Measurements from ENCODE around the gene PACRG. TPM values are rescaled to one million over a fixed set of nuclear protein-coding genes. Genes with fewer than 3 reads are reported as not detected.
A peak's percentile ranks its signal among the peaks of the same experiment; 100 is the strongest.

The PACRG gene
- total and polyA plus RNA-seq, 3 experiments from 2014 or later = not detected

DNA sequence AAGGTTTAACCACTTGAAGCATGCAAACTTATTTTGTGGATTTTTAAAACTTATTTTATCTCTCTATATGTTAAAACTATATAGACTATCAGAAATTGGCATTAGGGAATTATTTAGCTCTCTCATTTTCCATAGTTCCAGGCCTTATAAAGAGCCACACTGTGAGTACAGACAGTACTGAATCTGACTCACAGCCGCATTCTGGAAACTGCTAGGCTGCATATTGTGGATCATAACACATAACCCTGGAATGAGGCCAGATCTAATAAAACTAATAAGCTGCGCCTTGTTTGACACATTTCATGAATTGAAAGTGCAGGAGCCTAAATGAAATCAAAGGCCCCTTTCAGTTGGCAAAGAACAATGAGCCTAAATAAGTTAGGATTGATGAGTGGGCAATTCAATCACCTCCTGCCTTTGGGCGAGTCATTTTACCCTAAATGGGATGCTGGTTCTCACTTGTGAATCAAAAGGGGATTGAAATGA is 308.4 kb downstream of the PACRG start:
- Histone ChIP-seq H3K36me3 (ENCODE audit: insufficient read depth, low read length) (no peaks in the 10 kb centered on the region), H3K4me1 (ENCODE audit: insufficient read depth, low read length) (no peaks in the 10 kb centered on the region), H3K27me3 (ENCODE audit: insufficient read depth, low read length, poor library complexity, severe bottlenecking) (no peaks in the 10 kb centered on the region), H3K9me3 (ENCODE audit: low read length) (no peaks in the 10 kb centered on the region), H3K4me3 (ENCODE audit: low read length) (no peak overlapping the region), H3K27ac (ENCODE audit: low read depth, low read length) (no peak overlapping the region)
- Mint-ChIP-seq H3K9me3 (peaks cover 0 to 7% (median 2%) of the 10 kb centered on the region in 5 donors), H3K27ac (no peak overlapping the region), H3K27me3 (no peaks in the 10 kb centered on the region), H3K4me3 (no peak overlapping the region), H3K4me1 (no peaks in the 10 kb centered on the region), H3K36me3 (no peaks in the 10 kb centered on the region)
- DNase-seq = no peak
- ChIA-PET POLR2A (no interaction called here), CTCF (no interaction called here)

DNA sequence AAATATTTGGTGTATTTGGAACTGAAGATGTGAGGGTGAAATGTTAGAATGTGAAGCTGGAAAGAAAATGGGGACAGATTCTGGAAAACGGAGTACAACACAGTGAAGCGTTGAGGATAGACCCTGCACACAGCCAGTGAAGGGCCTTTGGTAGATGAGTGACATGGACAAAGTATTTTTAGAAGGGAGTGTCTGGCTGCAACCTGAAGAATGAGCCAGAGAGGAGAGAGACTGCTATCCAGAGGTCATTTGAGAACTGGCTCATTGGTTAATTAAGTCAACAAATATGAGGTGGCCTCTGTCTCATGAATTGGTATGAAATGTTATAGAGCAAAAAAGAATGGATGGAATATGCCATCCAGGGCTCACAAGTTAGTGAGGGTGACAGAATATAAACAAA is 310.5 kb downstream of the PACRG start:
- no peak overlapping the region for H3K4me3 ChIP-seq (ENCODE audit: low read length)
- POLR2A ChIA-PET = no interaction called here
- no peaks in the 10 kb centered on the region for H3K4me1 Mint-ChIP-seq

DNA sequence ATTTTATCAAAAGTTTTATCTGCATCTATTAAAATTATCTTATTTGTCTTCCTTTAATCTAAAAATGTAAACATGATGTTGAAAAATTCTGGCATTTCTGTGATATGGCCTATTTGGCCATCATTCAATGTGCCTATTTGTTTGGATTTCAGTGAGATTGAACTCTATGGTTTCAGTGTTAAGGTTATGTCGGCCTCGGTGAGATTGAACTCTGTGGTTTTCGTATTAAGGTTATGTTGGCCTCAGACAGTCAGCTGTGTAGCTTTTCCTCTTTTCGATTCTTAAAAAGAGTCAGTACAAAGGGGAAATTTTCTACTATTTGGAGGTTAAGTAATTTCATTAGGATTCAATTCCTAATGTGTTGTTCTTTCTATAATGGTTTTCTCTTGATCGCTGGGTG is 320.6 kb downstream of the PACRG start:
- no peak overlapping the region for H3K27ac ChIP-seq (ENCODE audit: low read depth, low read length)
- H3K27ac Mint-ChIP-seq = no peak overlapping the region
- POLR2A ChIA-PET = no interaction called here
- H3K36me3 ChIP-seq (ENCODE audit: insufficient read depth, low read length) = no peaks in the 10 kb centered on the region
- CTCF ChIA-PET = no interaction called here
- H3K27me3 Mint-ChIP-seq = no peaks in the 10 kb centered on the region
- no peaks in the 10 kb centered on the region for H3K4me1 ChIP-seq (ENCODE audit: insufficient read depth, low read length)
- no peak overlapping the region for H3K4me3 Mint-ChIP-seq
- H3K36me3 Mint-ChIP-seq = no peaks in the 10 kb centered on the region
- no peaks in the 10 kb centered on the region for H3K27me3 ChIP-seq (ENCODE audit: insufficient read depth, low read length, poor library complexity, severe bottlenecking)
- peaks cover 3 to 15% (median 5%) of the 10 kb centered on the region in 5 donors for H3K9me3 Mint-ChIP-seq
- no peaks in the 10 kb centered on the region for H3K4me1 Mint-ChIP-seq
- H3K4me3 ChIP-seq (ENCODE audit: low read length) = no peak overlapping the region
- no peak for DNase-seq
- no peaks in the 10 kb centered on the region for H3K9me3 ChIP-seq (ENCODE audit: low read length)

More for the DNA sequence above, 310.5 kb downstream of the PACRG start:
- no peaks in the 10 kb centered on the region for H3K27me3 ChIP-seq (ENCODE audit: insufficient read depth, low read length, poor library complexity, severe bottlenecking)
- H3K9me3 ChIP-seq (ENCODE audit: low read length) = no peaks in the 10 kb centered on the region
- H3K36me3 Mint-ChIP-seq = no peaks in the 10 kb centered on the region
- no peak overlapping the region for H3K27ac Mint-ChIP-seq
- no peak overlapping the region for H3K4me3 Mint-ChIP-seq
- peaks cover under 1 to 3% (median 2%) of the 10 kb centered on the region in 5 donors for H3K9me3 Mint-ChIP-seq
- no peak for DNase-seq
- CTCF ChIA-PET = no interaction called here
- H3K36me3 ChIP-seq (ENCODE audit: insufficient read depth, low read length) = no peaks in the 10 kb centered on the region
- no peak overlapping the region for H3K27ac ChIP-seq (ENCODE audit: low read depth, low read length)
- no peaks in the 10 kb centered on the region for H3K27me3 Mint-ChIP-seq
- no peaks in the 10 kb centered on the region for H3K4me1 ChIP-seq (ENCODE audit: insufficient read depth, low read length)

DNA sequence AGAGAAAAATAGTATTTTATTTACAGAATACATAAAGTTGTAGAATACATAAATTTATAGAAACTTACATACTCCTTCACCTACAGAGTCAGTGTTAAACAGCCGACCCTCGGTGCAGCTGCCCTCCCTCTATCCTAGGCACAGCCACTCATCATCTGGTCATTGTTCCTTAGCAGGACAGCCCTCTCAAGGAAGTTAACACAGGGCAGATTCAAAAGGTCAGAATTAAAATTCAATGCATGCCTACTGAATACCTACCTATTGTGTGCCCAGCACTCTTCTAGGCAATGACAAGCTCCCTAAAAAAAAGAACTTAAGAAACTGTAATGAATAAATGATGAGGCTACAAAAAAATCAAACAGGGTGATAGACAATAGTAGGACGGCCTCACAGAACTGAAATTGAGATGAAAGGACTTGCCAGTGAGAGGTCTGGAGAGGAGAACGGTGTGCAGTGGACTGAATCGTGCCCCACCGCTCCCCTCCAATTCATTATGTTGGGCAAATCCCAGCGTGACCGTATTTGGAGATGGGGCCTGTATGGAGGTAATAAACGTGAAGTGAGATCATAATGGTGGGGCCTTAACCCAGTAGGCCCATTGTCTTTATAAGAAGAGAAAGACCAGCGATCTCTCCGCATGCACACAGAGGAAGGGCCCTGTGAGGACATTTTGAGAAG is 326.0 kb downstream of the PACRG start:
- H3K36me3 Mint-ChIP-seq = no peaks in the 10 kb centered on the region
- Histone ChIP-seq H3K27me3 (ENCODE audit: insufficient read depth, low read length, poor library complexity, severe bottlenecking) (no peaks in the 10 kb centered on the region), H3K27ac (ENCODE audit: low read depth, low read length) (no peak overlapping the region), H3K4me3 (ENCODE audit: low read length) (no peak overlapping the region), H3K4me1 (ENCODE audit: insufficient read depth, low read length) (no peaks in the 10 kb centered on the region), H3K36me3 (ENCODE audit: insufficient read depth, low read length) (no peaks in the 10 kb centered on the region), H3K9me3 (ENCODE audit: low read length) (no peaks in the 10 kb centered on the region)
- CTCF ChIA-PET = no interaction called here
- DNase-seq = no peak
- H3K4me1 Mint-ChIP-seq = no peaks in the 10 kb centered on the region
- H3K4me3 Mint-ChIP-seq = no peak overlapping the region
- peaks cover 3 to 8% (median 6%) of the 10 kb centered on the region in 5 donors for H3K9me3 Mint-ChIP-seq
- no peaks in the 10 kb centered on the region for H3K27me3 Mint-ChIP-seq
- POLR2A ChIA-PET = no interaction called here
- no peak overlapping the region for H3K27ac Mint-ChIP-seq

DNA sequence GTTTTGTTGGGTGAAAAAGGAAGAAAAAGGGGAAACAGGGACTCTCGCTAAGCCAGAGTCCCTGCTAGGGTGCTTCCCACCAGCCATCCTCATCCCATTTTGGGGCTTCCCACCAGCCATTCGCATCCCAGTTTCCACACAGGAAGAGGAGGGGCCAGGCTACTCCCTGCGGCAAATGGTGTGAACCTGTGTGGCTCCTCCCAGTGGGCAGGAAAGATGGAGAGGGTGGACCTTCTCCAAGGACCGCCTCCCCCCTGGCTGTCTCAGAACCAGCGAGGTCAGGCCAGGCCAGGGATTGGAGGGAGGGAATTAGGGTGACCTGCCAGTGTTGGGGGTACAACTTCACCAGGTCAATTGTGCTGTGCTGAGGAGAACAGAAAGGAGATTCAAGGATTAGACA is 326.9 kb downstream of the PACRG start:
- Mint-ChIP-seq H3K36me3 (no peaks in the 10 kb centered on the region), H3K27ac (no peak overlapping the region)

DNA sequence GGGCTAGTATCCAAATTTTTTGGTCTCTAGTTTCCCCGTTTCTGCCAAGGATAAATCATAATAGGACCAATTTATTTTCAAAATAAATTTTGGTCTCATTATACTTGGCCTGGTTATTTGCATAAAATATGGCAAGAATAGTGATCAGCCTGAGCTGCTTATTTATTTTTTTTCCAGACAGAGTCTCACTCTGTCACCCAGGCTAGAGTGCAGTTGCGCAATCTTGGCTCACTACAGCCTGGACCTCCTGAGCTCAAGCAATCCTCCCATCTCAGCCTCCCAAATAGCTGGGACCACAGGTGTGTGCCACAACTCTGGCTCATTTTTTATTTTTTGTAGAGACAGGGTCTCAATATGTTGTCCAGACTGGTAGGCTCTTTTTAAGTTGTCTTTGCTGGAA is 329.5 kb downstream of the PACRG start:
- Histone ChIP-seq H3K4me3 (ENCODE audit: low read length) (no peak overlapping the region), H3K36me3 (ENCODE audit: insufficient read depth, low read length) (no peaks in the 10 kb centered on the region), H3K27ac (ENCODE audit: low read depth, low read length) (no peak overlapping the region), H3K27me3 (ENCODE audit: insufficient read depth, low read length, poor library complexity, severe bottlenecking) (no peaks in the 10 kb centered on the region), H3K9me3 (ENCODE audit: low read length) (no peaks in the 10 kb centered on the region), H3K4me1 (ENCODE audit: insufficient read depth, low read length) (no peaks in the 10 kb centered on the region)
- H3K4me3 Mint-ChIP-seq = no peak overlapping the region
- H3K4me1 Mint-ChIP-seq = no peaks in the 10 kb centered on the region
- no peak for DNase-seq
- ChIA-PET POLR2A (no interaction called here), CTCF (no interaction called here)
- no peaks in the 10 kb centered on the region for H3K27me3 Mint-ChIP-seq
- peaks cover 3 to 8% (median 4%) of the 10 kb centered on the region in 5 donors for H3K9me3 Mint-ChIP-seq
- H3K27ac Mint-ChIP-seq = no peak overlapping the region
- H3K36me3 Mint-ChIP-seq = no peaks in the 10 kb centered on the region

More for the DNA sequence above, 326.9 kb downstream of the PACRG start:
- no peak overlapping the region for H3K27ac ChIP-seq (ENCODE audit: low read depth, low read length)
- no peaks in the 10 kb centered on the region for H3K9me3 ChIP-seq (ENCODE audit: low read length)
- CTCF ChIA-PET = no interaction called here
- no peaks in the 10 kb centered on the region for H3K4me1 Mint-ChIP-seq
- peaks cover 3 to 8% (median 6%) of the 10 kb centered on the region in 5 donors for H3K9me3 Mint-ChIP-seq
- no peak overlapping the region for H3K4me3 ChIP-seq (ENCODE audit: low read length)
- H3K4me3 Mint-ChIP-seq = no peak overlapping the region
- DNase-seq = no peak
- no peaks in the 10 kb centered on the region for H3K27me3 Mint-ChIP-seq
- H3K4me1 ChIP-seq (ENCODE audit: insufficient read depth, low read length) = no peaks in the 10 kb centered on the region
- H3K27me3 ChIP-seq (ENCODE audit: insufficient read depth, low read length, poor library complexity, severe bottlenecking) = no peaks in the 10 kb centered on the region
- no peaks in the 10 kb centered on the region for H3K36me3 ChIP-seq (ENCODE audit: insufficient read depth, low read length)
- POLR2A ChIA-PET = no interaction called here

DNA sequence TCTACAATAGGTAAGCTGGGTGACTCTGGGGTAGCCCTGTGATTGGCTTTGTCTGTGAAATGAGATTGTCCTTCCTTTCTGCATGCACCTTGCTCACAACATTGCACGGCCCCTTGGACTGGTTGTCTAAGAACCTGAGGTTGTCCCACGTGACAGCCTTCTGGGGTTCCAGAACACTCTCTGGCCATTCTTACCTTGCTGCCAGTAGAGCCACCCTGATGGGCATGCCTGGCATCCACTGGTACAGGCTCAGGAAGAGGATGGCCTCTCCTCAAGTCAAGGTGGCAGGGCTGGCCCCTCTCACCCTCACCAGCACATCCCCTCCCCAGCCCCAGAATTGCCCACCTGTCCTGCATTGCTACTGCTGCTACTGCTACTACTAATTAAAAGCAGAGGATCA is 335.0 kb downstream of the PACRG start:
- Mint-ChIP-seq H3K27me3 (peaks cover 0 to 2% of the 10 kb centered on the region in 2 donors), H3K36me3 (no peaks in the 10 kb centered on the region), H3K9me3 (peaks cover 0 to 3% (median 0%) of the 10 kb centered on the region in 5 donors), H3K4me3 (no peak overlapping the region), H3K4me1 (no peaks in the 10 kb centered on the region), H3K27ac (peak overlapping the region in 1 of 8 donors; percentile 64)
- H3K27me3 ChIP-seq (ENCODE audit: insufficient read depth, low read length, poor library complexity, severe bottlenecking) = no peaks in the 10 kb centered on the region
- POLR2A ChIA-PET = no interaction called here
- no peak for DNase-seq
- CTCF ChIA-PET = no interaction called here
- H3K27ac ChIP-seq (ENCODE audit: low read depth, low read length) = no peak overlapping the region
- H3K36me3 ChIP-seq (ENCODE audit: insufficient read depth, low read length) = no peaks in the 10 kb centered on the region
- H3K4me3 ChIP-seq (ENCODE audit: low read length) = no peak overlapping the region
- H3K9me3 ChIP-seq (ENCODE audit: low read length) = no peaks in the 10 kb centered on the region
- H3K4me1 ChIP-seq (ENCODE audit: insufficient read depth, low read length) = no peaks in the 10 kb centered on the region

DNA sequence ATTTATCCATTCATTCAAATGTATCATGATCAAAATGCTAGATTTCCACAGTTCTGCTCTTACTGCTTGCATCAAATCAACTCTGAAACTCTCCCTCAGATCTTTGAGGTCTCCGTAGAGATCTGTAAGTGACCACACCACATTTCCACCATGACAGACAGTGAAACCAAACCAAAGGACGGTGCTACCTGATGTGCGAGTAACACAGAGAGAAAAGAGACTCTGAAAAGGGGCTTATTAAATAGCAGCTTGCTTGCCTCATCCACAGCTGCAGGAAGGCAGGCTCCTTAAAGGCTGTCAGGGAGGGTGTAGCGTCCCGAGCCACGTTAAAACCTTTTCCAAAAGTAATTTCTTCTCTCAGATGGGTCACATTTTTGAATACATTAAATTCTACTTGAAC is 335.8 kb downstream of the PACRG start:
- Histone ChIP-seq H3K36me3 (ENCODE audit: insufficient read depth, low read length) (no peaks in the 10 kb centered on the region), H3K27ac (ENCODE audit: low read depth, low read length) (no peak overlapping the region), H3K4me1 (ENCODE audit: insufficient read depth, low read length) (no peaks in the 10 kb centered on the region), H3K27me3 (ENCODE audit: insufficient read depth, low read length, poor library complexity, severe bottlenecking) (no peaks in the 10 kb centered on the region), H3K9me3 (ENCODE audit: low read length) (no peaks in the 10 kb centered on the region), H3K4me3 (ENCODE audit: low read length) (no peak overlapping the region)
- H3K4me3 Mint-ChIP-seq = no peak overlapping the region
- POLR2A ChIA-PET = no interaction called here
- peaks cover 0 to 5% (median 2%) of the 10 kb centered on the region in 5 donors for H3K9me3 Mint-ChIP-seq
- DNase-seq = no peak
- H3K27me3 Mint-ChIP-seq = peaks cover 0 to 2% of the 10 kb centered on the region in 2 donors
- CTCF ChIA-PET = interaction anchor here (0.6 kb wide), 1 partner anchor 21 kb away, joined by 3 read pairs; no protein-coding TSS in a partner anchor
- H3K36me3 Mint-ChIP-seq = no peaks in the 10 kb centered on the region
- no peak overlapping the region for H3K27ac Mint-ChIP-seq
- H3K4me1 Mint-ChIP-seq = no peaks in the 10 kb centered on the region
